ENCODE measurements around the gene AMACR.
"Not testable (repeated sequence)": the region's sequence is repeated elsewhere in the genome, so short reads cannot be mapped to it uniquely, and the experiment has no call there.

AMACR gene

DNA sequence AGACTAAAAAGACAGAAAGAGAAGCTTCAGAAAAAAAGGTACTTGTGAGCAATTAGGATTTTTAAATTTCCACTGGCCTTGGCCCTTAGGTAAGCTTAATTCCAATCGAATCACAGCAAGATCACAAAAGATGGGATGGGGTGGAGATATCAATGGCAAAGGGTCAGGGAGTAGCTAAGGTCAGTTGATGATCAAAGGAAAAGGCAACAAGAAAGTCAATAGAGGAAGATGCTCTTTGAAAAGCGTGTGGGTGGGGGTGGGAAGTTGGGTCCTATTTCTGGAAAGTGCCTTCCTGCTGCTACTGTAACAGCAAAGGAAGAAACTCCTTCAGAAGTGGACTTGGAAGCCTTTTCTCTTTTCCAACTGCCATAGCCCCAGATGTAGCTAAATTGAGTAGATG lies 27.9 kb upstream of the AMACR start:
- no peak for DNase-seq

DNA sequence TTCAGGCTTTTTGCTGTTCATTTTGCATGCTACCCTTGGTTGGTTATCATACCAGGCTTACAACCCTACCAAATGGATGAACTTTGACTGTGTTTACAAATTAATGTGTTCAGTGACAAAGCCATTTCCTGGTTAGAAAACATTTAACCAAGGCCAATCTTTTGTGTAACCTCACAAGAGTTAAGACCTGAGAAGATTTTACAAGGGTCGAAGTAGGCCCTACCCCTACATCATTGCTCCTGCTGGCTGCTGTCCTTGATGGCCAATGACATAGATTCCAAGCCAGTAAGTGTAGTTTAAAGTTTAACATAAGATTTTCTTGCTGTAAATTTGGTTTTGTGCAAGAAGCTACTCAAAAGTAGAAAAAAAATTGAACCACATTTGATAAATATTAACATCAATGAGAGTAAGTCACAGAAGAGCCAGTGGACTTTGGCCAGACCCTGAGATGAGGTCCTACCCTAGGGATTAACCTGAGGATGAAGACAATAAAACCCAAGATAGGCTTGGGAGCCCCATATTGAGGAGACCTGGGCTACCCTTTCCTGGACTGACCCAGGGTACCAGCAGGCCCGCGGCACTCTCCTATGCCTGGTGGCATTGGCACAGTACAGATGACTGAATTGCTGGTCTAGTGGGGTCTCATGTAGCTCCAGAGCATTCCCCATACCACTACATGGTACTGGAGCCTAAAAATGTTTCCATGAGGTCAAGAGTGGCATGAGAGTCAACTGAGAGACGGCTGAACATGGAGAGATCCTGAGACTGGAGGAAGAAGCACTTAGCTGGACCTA lies 26.9 kb upstream of the AMACR start:
- no peak for DNase-seq

DNA sequence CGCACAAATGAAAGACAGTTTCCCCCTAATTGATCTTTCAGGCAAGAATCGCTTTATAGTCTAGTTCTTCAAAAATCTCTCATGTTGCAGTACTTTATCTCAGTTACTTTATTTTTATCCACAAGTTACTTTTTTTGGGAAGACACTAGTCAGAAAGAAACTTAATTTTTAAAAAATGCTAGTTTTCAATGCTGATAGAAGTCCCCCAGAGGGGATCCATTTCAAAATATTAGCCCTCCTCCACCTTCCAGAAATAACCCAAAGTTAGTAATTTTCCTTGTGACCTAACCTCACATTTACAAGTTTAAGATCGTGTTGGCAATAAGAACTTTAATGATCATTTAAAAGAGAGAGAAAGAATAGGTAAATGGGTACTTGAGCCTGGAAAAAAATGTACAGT lies 24.1 kb upstream of the AMACR start:
- DNase-seq: no peak

DNA sequence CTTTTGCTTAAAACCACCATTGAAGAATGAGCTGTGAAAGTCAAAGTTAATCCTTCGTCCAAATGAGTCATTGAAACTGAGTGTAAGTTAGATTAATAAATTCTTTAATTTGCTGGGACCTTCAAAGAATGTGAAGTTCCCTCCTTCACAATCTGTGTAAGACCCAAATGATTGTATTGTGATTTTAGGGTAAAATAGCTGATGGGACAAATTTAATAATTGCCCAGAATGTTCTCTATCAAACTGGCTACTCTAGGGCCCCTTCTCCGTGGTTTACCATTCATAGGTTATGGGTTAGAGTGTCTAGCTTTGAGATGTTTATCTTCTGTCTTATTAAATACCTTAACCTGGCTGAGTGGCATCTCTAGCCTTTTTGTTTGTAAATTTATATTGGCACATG lies 23.3 kb upstream of the AMACR start:
- DNase-seq: no peak

DNA sequence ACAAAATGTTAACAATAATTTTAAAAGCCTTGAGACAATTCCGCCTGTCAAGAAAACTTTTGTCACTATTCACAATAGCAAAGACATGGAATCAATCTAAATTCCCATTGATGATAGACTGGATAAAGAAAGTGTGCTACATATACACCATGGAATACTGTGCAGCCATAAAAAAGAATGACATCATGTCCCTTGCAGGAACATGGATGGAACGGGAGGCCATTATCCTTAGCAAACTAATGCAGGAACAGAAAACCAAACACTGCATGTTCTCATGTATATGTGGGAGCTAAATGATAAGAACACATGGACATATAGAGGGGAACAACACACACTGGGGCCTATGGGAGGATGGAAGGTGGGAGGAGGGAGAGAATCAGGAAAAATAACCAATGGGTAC lies 22.7 kb upstream of the AMACR start:
- DNase-seq: not testable (repeated sequence)

DNA sequence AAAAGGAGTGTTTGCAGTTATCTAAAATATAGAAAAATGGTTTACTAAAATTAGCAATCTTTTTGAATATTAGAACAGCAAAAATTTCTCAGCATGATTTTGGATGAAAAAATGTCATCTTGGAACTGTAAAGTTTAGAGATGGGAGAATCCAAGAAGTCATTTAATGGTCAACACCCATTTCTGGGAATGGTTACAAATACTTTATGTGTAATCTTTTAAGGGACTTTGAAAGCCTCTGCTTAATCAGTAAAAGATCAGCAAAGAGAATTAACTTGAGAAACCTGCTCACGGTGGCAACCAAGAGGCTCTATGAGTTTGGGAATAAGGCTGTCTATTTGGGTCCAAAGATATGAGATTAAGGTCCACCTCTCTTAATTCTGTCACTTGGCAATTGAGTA lies 22.2 kb upstream of the AMACR start:
- DNase-seq: no peak

DNA sequence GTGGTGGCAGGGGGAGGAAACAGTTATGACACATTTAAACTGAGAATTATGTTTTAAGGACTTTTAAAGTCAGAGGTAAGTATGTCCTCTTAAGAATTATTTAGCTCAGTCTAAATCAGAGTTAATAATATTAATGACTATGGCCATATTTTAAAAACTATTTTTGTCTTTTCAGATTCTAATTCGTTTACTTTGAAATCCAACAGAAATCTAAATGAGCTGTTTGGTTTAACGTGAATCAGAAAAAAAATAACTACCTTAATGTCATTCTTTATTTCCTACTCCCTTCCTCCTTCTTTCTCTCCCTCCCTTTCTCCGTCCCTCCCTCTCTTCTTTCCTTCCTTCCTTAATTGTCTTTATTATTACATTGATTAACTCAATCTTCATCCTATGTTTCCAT lies 20.5 kb upstream of the AMACR start:
- no peak for DNase-seq

DNA sequence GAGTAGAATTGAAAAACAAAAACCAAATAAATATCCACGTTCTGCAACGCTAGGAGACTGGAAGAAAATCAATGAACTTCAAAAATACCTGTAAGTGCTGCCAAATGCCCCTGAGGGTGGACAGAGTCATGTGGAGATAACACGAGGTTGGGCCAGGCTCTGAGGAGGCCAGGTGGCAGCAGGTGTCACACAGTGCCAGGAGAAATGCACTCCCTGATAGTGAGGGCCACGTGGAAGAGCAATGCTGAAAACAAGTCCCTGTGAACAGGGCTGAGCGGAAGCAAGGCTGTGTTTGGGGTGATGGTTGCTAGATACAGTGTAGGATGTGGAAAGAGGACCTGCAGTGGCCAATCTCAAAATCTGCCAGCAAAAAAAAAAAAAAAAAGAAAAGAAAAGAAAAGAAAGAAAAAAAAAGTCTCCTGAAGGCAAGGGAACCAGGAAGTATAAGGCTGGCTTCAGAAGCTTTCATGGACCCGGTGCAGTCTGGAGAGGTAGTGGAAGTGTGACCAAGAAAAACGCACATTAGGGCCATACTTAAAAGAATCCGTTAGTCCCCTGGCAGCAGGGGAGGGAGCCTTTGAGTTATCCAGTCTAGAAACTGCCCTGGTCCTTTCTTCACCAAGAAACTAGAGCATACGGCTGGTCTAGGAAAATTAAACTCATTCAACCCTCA lies 18.4 kb upstream of the AMACR start:
- no peak for DNase-seq

GRCh38 chr5:34022121-34022705 lies 14.4 kb upstream of the AMACR start:
- DNase-seq: no peak

- DNase-seq: no peak
These were observed 13.5 kb upstream of the AMACR start for GRCh38 chr5:34021334-34021733.

DNA sequence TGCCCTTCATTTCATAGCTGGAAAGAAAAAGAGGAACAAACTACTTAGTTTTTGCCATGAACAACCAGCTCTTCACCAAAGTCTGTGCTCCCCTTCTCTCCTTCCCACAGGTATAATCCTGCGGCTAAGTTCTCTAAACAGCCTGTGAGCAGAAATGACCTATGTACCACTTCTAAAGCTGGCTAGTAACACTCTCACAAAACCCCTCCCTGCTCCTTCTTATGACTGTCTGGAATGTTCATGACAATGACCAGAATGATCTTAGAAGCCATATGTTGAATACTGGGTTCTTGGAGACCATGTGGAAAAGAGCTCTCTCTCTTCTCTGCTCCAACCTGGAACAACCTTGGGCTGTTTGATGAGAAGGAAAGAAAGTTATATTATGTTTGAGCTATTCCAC lies 12.9 kb upstream of the AMACR start:
- DNase-seq: no peak

DNA sequence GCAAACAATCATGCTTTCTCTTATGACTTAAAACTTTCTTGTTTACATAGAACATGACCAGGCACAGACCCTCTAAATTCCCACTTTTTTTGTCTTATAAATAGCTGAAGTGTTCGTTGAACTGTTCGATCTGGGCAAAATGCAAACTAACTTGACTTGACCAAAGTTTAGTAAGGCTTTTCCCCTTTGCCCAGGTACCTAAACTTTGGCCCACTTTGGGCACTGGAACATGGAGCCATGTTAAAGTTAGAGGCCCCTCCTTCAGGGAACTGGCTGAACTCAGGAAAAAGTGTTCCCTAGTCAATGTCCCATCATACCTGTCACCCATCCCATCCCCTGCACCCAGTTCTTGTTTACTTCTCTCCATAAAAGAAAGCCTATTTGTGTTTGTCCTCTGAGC lies 9.4 kb upstream of the AMACR start:
- no peak for DNase-seq

- DNase-seq: no peak
These were observed 8.9 kb upstream of the AMACR start for GRCh38 chr5:34016750-34017149.

DNA sequence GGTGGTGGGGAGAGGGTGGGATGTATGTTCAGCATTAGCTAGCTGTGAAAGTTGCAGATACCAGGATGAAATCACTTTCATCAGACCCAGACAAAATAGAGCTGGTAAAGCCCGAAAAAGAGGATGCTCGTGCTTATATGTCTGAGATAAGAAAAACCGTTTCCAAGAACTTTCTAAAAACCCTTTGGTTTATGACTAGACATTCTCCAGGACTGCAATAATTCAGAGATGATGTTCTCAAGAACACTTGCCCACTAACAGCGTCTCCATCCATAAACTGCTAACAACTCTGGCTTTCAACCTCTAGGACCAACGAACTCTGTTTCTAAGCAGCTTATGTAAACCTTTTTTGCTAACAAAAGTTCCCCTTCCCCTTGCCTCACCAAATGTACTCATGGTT lies 8.4 kb upstream of the AMACR start:
- no peak for DNase-seq

DNA sequence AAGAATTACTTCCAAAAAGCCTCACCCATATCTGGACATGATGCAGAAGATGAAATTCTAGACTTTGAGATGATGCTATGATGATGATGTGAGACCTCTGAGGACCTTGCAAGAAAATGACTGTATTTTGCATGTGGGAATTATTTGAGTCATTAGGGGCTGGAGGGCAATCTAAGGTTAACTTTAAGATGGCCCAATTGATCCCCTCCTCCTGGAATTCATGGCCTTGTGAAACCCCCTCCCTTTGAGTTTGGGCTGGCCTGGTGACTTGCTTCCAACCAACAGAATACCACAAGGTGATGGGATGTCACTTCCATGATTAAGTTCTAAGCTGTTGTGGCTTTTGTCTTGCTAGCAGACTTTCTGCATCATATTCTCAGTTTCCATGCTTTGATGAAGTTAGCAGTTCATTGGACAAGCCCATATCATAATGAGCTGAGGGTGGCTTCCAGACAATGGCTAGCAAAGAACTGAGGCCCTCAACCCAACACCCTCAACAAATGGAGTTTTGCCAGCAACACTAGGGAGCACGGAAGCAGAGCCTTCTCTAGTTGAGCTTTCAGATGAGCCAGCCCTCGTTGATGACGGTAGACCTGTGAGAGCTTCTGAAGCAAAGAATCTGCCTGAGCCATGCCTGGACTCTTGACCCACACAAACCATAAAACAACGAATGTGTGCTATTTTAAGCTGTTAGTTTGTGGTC lies 7.4 kb upstream of the AMACR start:
- DNase-seq: no peak

GRCh38 chr5:34014626-34015025 lies 6.8 kb upstream of the AMACR start:
- no peak for DNase-seq

DNA sequence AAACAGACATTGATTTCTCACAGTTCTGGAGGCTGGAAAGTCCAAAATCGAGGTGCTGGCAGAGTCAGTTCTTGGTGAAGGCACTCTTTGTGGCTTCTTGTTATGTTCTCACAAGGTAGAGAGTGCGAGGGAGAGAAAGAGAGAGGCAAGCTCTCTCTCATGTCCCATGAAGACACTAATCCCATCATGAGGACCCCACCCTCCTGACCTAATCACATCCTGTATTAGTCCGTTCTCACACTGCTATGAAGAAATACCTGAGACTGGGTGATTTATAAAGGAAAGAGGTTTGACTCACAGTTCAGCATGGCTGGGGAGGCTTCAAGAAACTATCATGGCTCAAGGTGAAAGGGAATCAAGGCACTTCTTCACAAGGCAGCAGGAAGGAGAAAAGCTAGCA lies 5.7 kb upstream of the AMACR start:
- DNase-seq: peak; percentile 24

DNA sequence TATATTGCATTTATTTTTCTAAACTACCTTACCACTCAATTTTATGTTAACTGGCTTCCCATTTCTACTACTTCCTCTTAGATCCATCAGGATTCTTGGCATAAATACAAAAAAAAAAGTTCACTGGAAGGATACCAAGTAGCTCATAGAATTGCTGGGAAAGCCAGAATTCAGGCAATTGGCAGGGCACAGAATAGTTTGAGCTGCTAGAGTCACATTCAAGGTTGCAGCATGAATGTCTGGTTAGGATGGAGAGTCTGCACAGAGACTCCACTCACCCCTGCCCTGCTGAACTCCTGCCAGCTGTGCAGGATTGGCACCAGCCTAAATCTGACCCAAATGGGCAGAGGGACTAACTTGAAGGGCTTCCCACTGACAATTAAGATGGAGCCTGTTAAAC lies 4.9 kb upstream of the AMACR start:
- no peak for DNase-seq

DNA sequence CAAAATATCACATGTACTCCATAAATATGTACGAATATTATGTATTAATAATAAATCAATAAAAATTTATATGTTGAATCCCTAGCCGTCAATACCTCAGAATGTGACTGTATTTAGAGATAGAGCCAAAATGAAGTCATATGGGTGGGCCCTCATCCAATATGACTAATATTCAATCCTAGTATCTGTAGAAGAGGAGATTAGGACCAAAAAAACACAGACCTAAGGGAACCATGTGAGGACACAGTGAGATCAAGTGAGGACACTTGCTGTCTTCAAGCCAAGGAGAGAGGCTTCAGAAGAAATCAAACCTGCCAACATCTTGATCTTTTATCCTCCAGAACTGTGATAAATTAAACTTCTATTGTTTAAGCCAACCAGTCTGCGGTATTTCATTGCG lies 3.7 kb upstream of the AMACR start:
- DNase-seq: peak; percentile 31

- not testable (repeated sequence) for DNase-seq
These were observed 2.3 kb upstream of the AMACR start for GRCh38 chr5:34010146-34010545.

DNA sequence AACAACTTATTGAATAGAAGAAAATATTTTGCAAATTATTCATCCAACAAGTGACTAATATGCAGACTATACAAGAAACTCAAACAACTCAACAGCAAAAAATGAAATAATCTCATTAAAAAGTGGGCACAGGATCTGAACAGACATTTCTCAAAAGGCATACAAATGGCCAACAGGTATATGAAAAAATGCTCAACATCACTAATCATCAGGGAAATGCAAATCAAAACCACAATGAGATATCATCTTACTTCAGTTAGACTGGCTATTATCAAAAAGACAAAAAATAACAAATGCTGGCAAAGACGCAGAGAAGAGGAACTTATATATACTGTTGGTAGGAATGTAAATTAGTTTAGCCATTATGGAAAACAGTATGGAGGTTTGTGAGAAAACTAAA lies 1.8 kb upstream of the AMACR start:
- DNase-seq: no peak

- peak; percentile 12 for DNase-seq
These were observed 952 bp upstream of the AMACR start for GRCh38 chr5:34008802-34009201.

DNA sequence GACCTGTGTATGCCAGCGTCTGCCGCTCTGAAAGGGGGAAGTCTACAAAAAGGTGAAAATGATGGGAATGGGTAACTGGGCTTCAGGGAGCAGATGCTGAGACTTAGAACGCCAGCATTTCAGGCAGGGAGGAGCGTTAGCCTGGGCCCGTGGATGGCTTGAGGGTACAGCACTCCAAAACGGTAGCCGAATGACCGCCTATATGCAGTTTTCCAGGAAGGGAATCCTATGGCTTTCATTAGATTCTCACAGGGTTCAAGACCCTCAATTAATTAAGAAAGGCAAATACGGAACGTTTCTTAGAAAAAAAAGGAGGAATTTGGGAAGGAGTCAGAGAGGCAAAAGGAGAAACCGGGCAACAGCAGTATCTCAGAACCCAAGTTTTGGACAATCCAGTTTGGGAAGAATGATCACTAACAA lies 639 bp downstream of the AMACR start:
- peak; percentile 20 for DNase-seq

DNA sequence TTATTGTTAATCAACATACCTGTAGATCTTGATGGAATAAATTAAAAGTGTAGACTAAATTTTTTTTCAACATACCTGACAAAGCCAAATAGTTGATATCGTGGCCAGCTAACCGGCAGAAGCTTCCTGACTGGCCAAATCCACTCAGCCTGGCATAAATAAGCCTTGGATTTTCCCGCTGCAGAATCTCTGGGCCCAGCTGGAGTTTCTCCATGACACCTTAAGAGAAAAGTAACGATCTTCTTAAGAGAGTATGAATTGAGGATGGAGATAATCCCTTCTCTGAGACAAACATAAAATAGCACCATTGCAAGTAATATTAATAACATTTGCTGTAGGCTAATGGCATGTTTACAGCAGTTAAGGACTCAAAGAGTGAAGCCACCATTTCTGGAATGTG lies 2.2 kb downstream of the AMACR start:
- DNase-seq: peak; percentile 44
